ENCODE results near the gene TGM3. TPM values are rescaled to one million over a fixed set of nuclear protein-coding genes. Genes with fewer than 3 reads are reported as not detected.

TGM3 gene
- total RNA-seq, 1 experiment from 2014 or later: 0.11 TPM

Other genes with a start within 250 kb of the TGM3 start
- gene STK35, start 194.2 kb upstream of the TGM3 start, total RNA-seq (2021): 35.8 to 37.2 TPM (median 35.9 TPM) in 3 replicates
- gene TGM6, start 84.9 kb downstream of the TGM3 start, total RNA-seq (2021): not detected in 3 replicates
- gene SNRPB, start 174.8 kb downstream of the TGM3 start, total RNA-seq (2021): 489 to 539 TPM (median 498 TPM) in 3 replicates
- 5.0 to 7.6 TPM (median 6.3 TPM) in 3 replicates for gene ZNF343, start 212.9 kb downstream of the TGM3 start, total RNA-seq (2021)
- gene TMC2, start 240.6 kb downstream of the TGM3 start, total RNA-seq (2021): not detected in 3 replicates